HG03039 (cell line): Measurements from ENCODE around the gene BCOR.

ENCODE experiments used
- ATAC-seq: cut with Tn5 transposase; IDR thresholded peaks from one replicate; pipeline ENCODE4 v1.9.1; 2021; ENCODE audit warnings: mild to moderate bottlenecking, moderate library complexity; ENCODE audit not compliant: unreplicated experiment

The BCOR gene

GRCh38 chrX:40068048-40068447 lies 29.7 kb downstream of the BCOR start:
- ATAC-seq: no peak

- ATAC-seq: no peak
Observed at GRCh38 chrX:40066700-40067099, 31.1 kb downstream of the BCOR start.

- no peak for ATAC-seq
Observed at GRCh38 chrX:40065296-40066046, 32.3 kb downstream of the BCOR start.

- no peak for ATAC-seq
Observed at GRCh38 chrX:40064055-40064597, 33.6 kb downstream of the BCOR start.

GRCh38 chrX:40063555-40063954 lies 34.2 kb downstream of the BCOR start:
- ATAC-seq: no peak

- no peak for ATAC-seq
Observed at GRCh38 chrX:40062525-40063155, 35.1 kb downstream of the BCOR start.

GRCh38 chrX:40061871-40062524 lies 35.8 kb downstream of the BCOR start:
- ATAC-seq: no peak

GRCh38 chrX:40061005-40061404 lies 36.8 kb downstream of the BCOR start:
- no peak for ATAC-seq

- ATAC-seq: no peak
Observed at GRCh38 chrX:40060356-40060845, 37.4 kb downstream of the BCOR start.

- ATAC-seq: no peak
Observed at GRCh38 chrX:40058719-40059118, 39.0 kb downstream of the BCOR start.

- ATAC-seq: no peak
Observed at GRCh38 chrX:40057405-40057804, 40.4 kb downstream of the BCOR start.

- no peak for ATAC-seq
Observed at GRCh38 chrX:40056420-40056819, 41.3 kb downstream of the BCOR start.

GRCh38 chrX:40055495-40055894 lies 42.3 kb downstream of the BCOR start:
- no peak for ATAC-seq

- no peak for ATAC-seq
Observed at GRCh38 chrX:40054793-40055192, 43.0 kb downstream of the BCOR start.

GRCh38 chrX:40050532-40050931 lies 47.2 kb downstream of the BCOR start:
- ATAC-seq: no peak

- no peak for ATAC-seq
Observed at GRCh38 chrX:40049084-40049641, 48.6 kb downstream of the BCOR start.

GRCh38 chrX:40047485-40047884 lies 50.3 kb downstream of the BCOR start:
- ATAC-seq: no peak

GRCh38 chrX:40043895-40044294 lies 53.9 kb downstream of the BCOR start:
- ATAC-seq: no peak

- ATAC-seq: no peak
Observed at GRCh38 chrX:40041915-40042314, 55.8 kb downstream of the BCOR start.

GRCh38 chrX:40040686-40041461 lies 56.9 kb downstream of the BCOR start:
- no peak for ATAC-seq

GRCh38 chrX:40039887-40040286 lies 57.9 kb downstream of the BCOR start:
- ATAC-seq: no peak
